HCT116 (cell line): ENCODE results near the gene YIPF3. TPM values are rescaled to one million over a fixed set of nuclear protein-coding genes. Genes with fewer than 3 reads are reported as not detected.

Experiments
- CBX3 ChIP-seq: IDR thresholded peaks from 2 replicates; pipeline ENCODE4 v1.6.1; 2012; ENCODE audit warnings: low read depth
- CEBPB ChIP-seq: IDR thresholded peaks from 2 replicates; pipeline ENCODE4 v1.6.1; 2012; ENCODE audit warnings: low read depth
- EGR1 ChIP-seq: IDR thresholded peaks from 2 replicates; pipeline ENCODE4 v1.6.1; 2012; ENCODE audit warnings: low read depth
- EZH2phosphoT487 ChIP-seq: fragments of 200-600 bp; IDR thresholded peaks from 2 replicates; pipeline ENCODE4 v1.6.1; 2018; ENCODE audit warnings: antibody characterized with exemption, borderline replicate concordance
- FOSL1 ChIP-seq: IDR thresholded peaks from 2 replicates; pipeline ENCODE4 v1.6.1; 2012; ENCODE audit warnings: low read depth
- JUND ChIP-seq: IDR thresholded peaks from 2 replicates; pipeline ENCODE4 v1.6.1; 2012
- POLR2AphosphoS5 ChIP-seq: IDR thresholded peaks from 2 replicates; pipeline ENCODE4 v1.6.1; 2011; ENCODE audit warnings: mild to moderate bottlenecking, low read depth, low read length, moderate library complexity
- SRF ChIP-seq: IDR thresholded peaks from 2 replicates; pipeline ENCODE4 v1.6.1; 2012; ENCODE audit warnings: low read depth
- TCF7L2 ChIP-seq: IDR thresholded peaks from 2 replicates; pipeline ENCODE4 v1.7.0; 2011; ENCODE audit warnings: borderline replicate concordance, inconsistent platforms; ENCODE audit not compliant: insufficient read depth, insufficient read length; ENCODE audit errors: extremely low read depth
- ZFX ChIP-seq: fragments of 450-650 bp; IDR thresholded peaks from 2 replicates; pipeline ENCODE4 v1.6.1; 2017
- total RNA-seq: library from RNA; stranded (reverse); gene quantifications from one replicate; pipeline ENCODE4 v1.2.1, GENCODE V29; 2021; ENCODE audit not compliant: unreplicated experiment
- TF ChIP-seq, protein P1 (sequence below), 3 experiments: fragments of 200-600 bp in 1 of 3; sonication (generic) in 1 of 3; IDR thresholded peaks in 2 of 3; conservative IDR thresholded peaks in 1 of 3; 2 replicates each; pipeline ENCODE4 v1.5.1; 2012 to 2017; ENCODE audit warnings: low read depth in 2 of 3, low read length in 2 of 3, antibody characterized with exemption in 1 of 3, borderline replicate concordance in 1 of 3, control low read depth in 1 of 3, mild to moderate bottlenecking in 1 of 3, mixed read lengths in 1 of 3, mixed run types in 1 of 3, moderate library complexity in 1 of 3; ENCODE audit not compliant: insufficient read depth in 1 of 3
- TF ChIP-seq, protein P2 (sequence below): IDR thresholded peaks from 2 replicates; pipeline ENCODE4 v1.6.1; 2012; ENCODE audit warnings: low read depth

The YIPF3 gene
- total RNA-seq, 1 experiment from 2014 or later = 84.5 TPM

DNA sequence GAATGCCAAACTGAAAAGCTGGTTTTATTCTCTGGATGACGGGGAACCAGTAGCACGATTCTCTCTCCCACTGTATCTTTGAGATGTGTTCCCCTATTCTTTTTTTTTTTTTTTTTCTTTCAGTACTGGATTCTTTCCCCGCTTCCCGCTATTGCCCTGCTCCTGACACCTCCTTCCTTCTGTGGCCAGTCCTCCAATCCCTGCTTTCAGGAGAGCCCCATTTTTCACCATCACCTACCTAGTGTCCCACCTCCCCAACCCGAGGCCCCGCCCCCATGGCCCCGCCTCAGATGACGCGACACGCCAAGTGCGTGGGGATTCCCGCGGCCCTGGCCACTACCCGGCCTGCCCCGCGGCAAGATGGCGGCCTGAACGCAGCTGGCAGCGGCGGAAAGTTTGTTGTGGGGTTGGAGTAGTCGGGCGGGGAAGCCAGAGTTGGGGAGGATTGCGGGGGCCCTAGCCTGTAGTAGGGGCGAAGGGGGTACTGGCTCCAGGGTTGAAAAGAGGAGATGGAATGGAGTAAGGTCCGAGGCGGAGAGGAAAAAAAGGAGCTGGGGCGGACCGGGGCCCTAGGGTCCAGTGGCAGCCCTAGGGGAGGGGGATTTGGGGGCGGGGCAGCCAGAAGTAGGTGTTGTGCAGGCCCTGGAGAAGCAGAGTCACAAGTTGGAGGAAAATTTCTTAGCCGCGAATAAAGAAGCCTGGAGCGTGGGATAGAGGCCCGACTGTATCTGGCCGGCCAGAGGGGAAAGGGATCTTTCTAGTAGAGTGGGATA lies 39.3 kb downstream of the YIPF3 start, which contains the start of gene TJAP1 (continued):
- TF ChIP-seq, protein P1, sequence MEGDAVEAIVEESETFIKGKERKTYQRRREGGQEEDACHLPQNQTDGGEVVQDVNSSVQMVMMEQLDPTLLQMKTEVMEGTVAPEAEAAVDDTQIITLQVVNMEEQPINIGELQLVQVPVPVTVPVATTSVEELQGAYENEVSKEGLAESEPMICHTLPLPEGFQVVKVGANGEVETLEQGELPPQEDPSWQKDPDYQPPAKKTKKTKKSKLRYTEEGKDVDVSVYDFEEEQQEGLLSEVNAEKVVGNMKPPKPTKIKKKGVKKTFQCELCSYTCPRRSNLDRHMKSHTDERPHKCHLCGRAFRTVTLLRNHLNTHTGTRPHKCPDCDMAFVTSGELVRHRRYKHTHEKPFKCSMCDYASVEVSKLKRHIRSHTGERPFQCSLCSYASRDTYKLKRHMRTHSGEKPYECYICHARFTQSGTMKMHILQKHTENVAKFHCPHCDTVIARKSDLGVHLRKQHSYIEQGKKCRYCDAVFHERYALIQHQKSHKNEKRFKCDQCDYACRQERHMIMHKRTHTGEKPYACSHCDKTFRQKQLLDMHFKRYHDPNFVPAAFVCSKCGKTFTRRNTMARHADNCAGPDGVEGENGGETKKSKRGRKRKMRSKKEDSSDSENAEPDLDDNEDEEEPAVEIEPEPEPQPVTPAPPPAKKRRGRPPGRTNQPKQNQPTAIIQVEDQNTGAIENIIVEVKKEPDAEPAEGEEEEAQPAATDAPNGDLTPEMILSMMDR (IDR thresholded peaks at IDR 0.05 in 2 of 3, conservative IDR thresholded peaks at IDR 0.05 in 1 of 3; ENCODE audit: borderline replicate concordance in 1 of 3, insufficient read depth in 1 of 3, low read depth in 2 of 3, low read length in 2 of 3) = no peak
- TF ChIP-seq, protein P2, sequence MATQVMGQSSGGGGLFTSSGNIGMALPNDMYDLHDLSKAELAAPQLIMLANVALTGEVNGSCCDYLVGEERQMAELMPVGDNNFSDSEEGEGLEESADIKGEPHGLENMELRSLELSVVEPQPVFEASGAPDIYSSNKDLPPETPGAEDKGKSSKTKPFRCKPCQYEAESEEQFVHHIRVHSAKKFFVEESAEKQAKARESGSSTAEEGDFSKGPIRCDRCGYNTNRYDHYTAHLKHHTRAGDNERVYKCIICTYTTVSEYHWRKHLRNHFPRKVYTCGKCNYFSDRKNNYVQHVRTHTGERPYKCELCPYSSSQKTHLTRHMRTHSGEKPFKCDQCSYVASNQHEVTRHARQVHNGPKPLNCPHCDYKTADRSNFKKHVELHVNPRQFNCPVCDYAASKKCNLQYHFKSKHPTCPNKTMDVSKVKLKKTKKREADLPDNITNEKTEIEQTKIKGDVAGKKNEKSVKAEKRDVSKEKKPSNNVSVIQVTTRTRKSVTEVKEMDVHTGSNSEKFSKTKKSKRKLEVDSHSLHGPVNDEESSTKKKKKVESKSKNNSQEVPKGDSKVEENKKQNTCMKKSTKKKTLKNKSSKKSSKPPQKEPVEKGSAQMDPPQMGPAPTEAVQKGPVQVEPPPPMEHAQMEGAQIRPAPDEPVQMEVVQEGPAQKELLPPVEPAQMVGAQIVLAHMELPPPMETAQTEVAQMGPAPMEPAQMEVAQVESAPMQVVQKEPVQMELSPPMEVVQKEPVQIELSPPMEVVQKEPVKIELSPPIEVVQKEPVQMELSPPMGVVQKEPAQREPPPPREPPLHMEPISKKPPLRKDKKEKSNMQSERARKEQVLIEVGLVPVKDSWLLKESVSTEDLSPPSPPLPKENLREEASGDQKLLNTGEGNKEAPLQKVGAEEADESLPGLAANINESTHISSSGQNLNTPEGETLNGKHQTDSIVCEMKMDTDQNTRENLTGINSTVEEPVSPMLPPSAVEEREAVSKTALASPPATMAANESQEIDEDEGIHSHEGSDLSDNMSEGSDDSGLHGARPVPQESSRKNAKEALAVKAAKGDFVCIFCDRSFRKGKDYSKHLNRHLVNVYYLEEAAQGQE = no peak
- TF ChIP-seq POLR2AphosphoS5 = peak; percentile 91
- TF ChIP-seq FOSL1 = no peak
- TF ChIP-seq TCF7L2 = peak; percentile 19
- TF ChIP-seq JUND = no peak
- TF ChIP-seq SRF = no peak
- no peak for TF ChIP-seq CEBPB
- no peak for TF ChIP-seq EZH2phosphoT487
- peak; percentile 32; the same call in 1 of the 2 replicates for TF ChIP-seq ZFX
- TF ChIP-seq CBX3 = no peak
- 0 out of 2 replicates have a peak, but pooled peaks have one; percentile 36 for TF ChIP-seq EGR1
